NCI-H2081 (cell line): ENCODE measurements around the gene SCAMP3.
"Not testable (repeated sequence)": the region's sequence is repeated elsewhere in the genome, so short reads cannot be mapped to it uniquely, and the experiment has no call there.

Source experiments
- DNase-seq, 2 experiments: peaks; one replicate each; lab custom pipeline; 2025; lab: John Stamatoyannopoulos, UW

Gene SCAMP3

GRCh38 chr1:155254714-155255242, 7.4 kb downstream of the SCAMP3 start:
- DNase-seq: peak in 1 of 2 experiments; percentile 29

- no peak for DNase-seq
Measured at GRCh38 chr1:155254228-155254713, 7.9 kb downstream of the SCAMP3 start.

- no peak for DNase-seq
Measured at GRCh38 chr1:155253797-155254196, 8.4 kb downstream of the SCAMP3 start.

- DNase-seq: no peak
Measured at GRCh38 chr1:155253208-155253607, 9.0 kb downstream of the SCAMP3 start.

GRCh38 chr1:155251566-155251965, 10.6 kb downstream of the SCAMP3 start:
- no peak for DNase-seq

GRCh38 chr1:155250633-155251449, 11.3 kb downstream of the SCAMP3 start:
- DNase-seq: peak; percentile 95 to 96

- no peak for DNase-seq
Measured at GRCh38 chr1:155250246-155250632, 11.9 kb downstream of the SCAMP3 start.

- no peak for DNase-seq
Measured at GRCh38 chr1:155247667-155248553, 14.2 kb downstream of the SCAMP3 start.

- DNase-seq: not testable (repeated sequence)
Measured at GRCh38 chr1:155246796-155247195, 15.4 kb downstream of the SCAMP3 start.

GRCh38 chr1:155245163-155245524, 17.0 kb downstream of the SCAMP3 start:
- no peak for DNase-seq

GRCh38 chr1:155244368-155245162, 17.6 kb downstream of the SCAMP3 start:
- DNase-seq: peak; percentile 98

- no peak for DNase-seq
Measured at GRCh38 chr1:155242805-155243358, 19.3 kb downstream of the SCAMP3 start.

- no peak for DNase-seq
Measured at GRCh38 chr1:155241841-155242264, 20.3 kb downstream of the SCAMP3 start.

GRCh38 chr1:155241069-155241679, 21.0 kb downstream of the SCAMP3 start:
- peak; percentile 62 to 89 for DNase-seq

GRCh38 chr1:155236451-155236850, 25.7 kb downstream of the SCAMP3 start:
- no peak for DNase-seq

GRCh38 chr1:155235375-155235774, 26.8 kb downstream of the SCAMP3 start:
- not testable (repeated sequence) for DNase-seq

- DNase-seq: not testable (repeated sequence)
Measured at GRCh38 chr1:155233502-155233901, 28.7 kb downstream of the SCAMP3 start.

GRCh38 chr1:155232001-155232978, 29.9 kb downstream of the SCAMP3 start:
- DNase-seq: not testable (repeated sequence)

GRCh38 chr1:155231302-155231701, 30.9 kb downstream of the SCAMP3 start:
- not testable (repeated sequence) for DNase-seq

- DNase-seq: no peak
Measured at GRCh38 chr1:155228096-155228427, 34.1 kb downstream of the SCAMP3 start.
